GM12878 (cell line): ENCODE measurements around the gene PRR5.

ENCODE experiments used
- BCL11A ChIP-seq: IDR thresholded peaks from 2 replicates; pipeline ENCODE4 v1.6.1; 2011; ENCODE audit warnings: low read depth, low read length
- BRCA1 ChIP-seq: IDR thresholded peaks from 2 replicates; pipeline ENCODE4 v1.6.1; 2011; ENCODE audit warnings: low read depth, low read length, improper control_type of control experiment
- CEBPB ChIP-seq, 2 experiments: fragments of 150-350 bp in 1 of 2; IDR thresholded peaks; 2 replicates each; pipeline ENCODE4 v1.6.1; 2012 to 2014; ENCODE audit warnings: low read depth in 2 of 2, low read length in 2 of 2, borderline replicate concordance in 1 of 2, inconsistent platforms in 1 of 2
- ETV6 ChIP-seq, 2 experiments: fragments of 450-650 bp in 1 of 2; IDR thresholded peaks in 1 of 2; conservative IDR thresholded peaks in 1 of 2; 2 replicates each; pipeline ENCODE4 v1.6.1; 2014; ENCODE audit warnings: antibody characterized with exemption in 1 of 2, borderline replicate concordance in 1 of 2, low read depth in 1 of 2, mild to moderate bottlenecking in 1 of 2, moderate library complexity in 1 of 2
- MYB ChIP-seq: fragments of 150-350 bp; IDR thresholded peaks from 2 replicates; pipeline ENCODE4 v1.6.1; 2014; ENCODE audit warnings: mild to moderate bottlenecking, low read depth, low read length, borderline replicate concordance
- NR2C1 ChIP-seq: fragments of 450-650 bp; IDR thresholded peaks from 2 replicates; pipeline ENCODE4 v1.6.1; 2017; ENCODE audit warnings: antibody characterized with exemption, mild to moderate bottlenecking, moderate library complexity
- NRF1 ChIP-seq: conservative IDR thresholded peaks from 2 replicates; pipeline ENCODE4 v1.6.1; 2011; ENCODE audit warnings: mild to moderate bottlenecking, low read depth, low read length, improper control_type of control experiment
- POLR2A ChIP-seq: IDR thresholded peaks from 2 replicates; pipeline ENCODE4 v1.6.1; 2011; ENCODE audit warnings: low read depth, mild to moderate bottlenecking, low read length
- RFX5 ChIP-seq: IDR thresholded peaks from 2 replicates; pipeline ENCODE4 v1.6.1; 2011; ENCODE audit warnings: low read depth, low read length, improper control_type of control experiment
- TCF7 ChIP-seq: IDR thresholded peaks from 2 replicates; pipeline ENCODE4 v1.6.1; 2014; ENCODE audit warnings: antibody characterized with exemption, borderline replicate concordance
- ZNF274 ChIP-seq: IDR thresholded peaks from one replicate; pipeline ENCODE4 v1.8.0; 2011; ENCODE audit not compliant: insufficient read length, insufficient read depth
- TF ChIP-seq, protein P1 (sequence below): IDR thresholded peaks from 2 replicates; pipeline ENCODE4 v1.6.1; 2011; ENCODE audit warnings: low read depth, mild to moderate bottlenecking, low read length, moderate library complexity, borderline replicate concordance; ENCODE audit errors: extremely low read depth
- TF ChIP-seq, protein P2 (sequence below), 3 experiments: IDR thresholded peaks in 2 of 3; conservative IDR thresholded peaks in 1 of 3; 2 replicates each; pipeline ENCODE4 v1.5.1; 2011; ENCODE audit warnings: low read depth in 3 of 3, low read length in 3 of 3, mild to moderate bottlenecking in 3 of 3, control low read depth in 2 of 3, moderate library complexity in 2 of 3, inconsistent platforms in 1 of 3, mixed read lengths in 1 of 3; ENCODE audit not compliant: control insufficient read depth in 2 of 3, insufficient read depth in 1 of 3; ENCODE audit errors: extremely low read depth in 1 of 3
- TF ChIP-seq, protein P3 (sequence below): IDR thresholded peaks from 2 replicates; pipeline ENCODE4 v1.6.1; 2011; ENCODE audit warnings: borderline replicate concordance, low read depth, mild to moderate bottlenecking, moderate library complexity, mixed read lengths, low read length; ENCODE audit not compliant: insufficient read depth; ENCODE audit errors: extremely low read length

DNA sequence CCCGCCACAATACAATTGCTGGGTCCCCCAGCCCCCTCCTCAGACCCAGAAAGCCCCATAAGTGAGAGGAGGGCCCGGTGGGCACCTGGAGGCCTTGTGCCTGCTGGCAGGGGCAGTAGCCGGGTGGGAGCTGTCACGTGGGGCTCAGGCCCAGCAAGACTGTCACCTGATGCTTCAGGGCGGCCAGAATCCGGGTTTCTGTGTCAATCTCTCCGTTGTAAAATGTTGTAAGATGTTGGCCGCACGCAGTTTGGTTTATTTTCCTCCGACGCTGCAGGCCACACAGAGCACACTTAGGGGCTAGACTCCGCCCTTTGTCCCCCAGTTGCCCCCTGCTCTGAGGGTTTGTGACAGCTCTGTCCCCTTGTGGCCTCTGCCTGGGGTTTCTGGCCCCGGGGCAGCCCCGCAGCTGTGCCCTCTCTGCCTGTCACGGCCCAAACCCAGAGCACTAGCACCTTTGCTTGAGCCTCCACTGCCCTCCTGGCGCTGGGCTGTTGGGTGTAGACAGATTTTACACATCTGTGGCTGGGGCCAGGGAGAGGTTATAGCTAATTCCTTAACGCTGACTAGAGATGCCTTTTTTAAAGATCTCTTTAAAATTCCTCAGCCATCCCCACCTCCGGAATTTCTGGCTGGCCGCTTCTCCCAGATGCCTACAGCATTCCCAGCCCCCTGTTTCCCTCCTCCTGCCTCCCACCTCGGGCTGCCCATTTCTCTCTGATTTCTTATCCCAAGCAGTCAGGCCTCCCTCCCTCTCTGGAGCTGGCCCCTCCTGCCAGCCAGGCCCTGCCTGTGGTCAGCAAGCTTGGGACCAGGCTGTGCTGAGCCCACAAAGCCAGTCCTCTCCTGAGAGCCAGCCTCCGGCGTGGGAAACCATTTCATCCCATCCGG is 3.2 kb upstream of the PRR5 start:
- TF ChIP-seq BCL11A, result no peak
- TF ChIP-seq RFX5, result no peak
- TF ChIP-seq, protein P1, sequence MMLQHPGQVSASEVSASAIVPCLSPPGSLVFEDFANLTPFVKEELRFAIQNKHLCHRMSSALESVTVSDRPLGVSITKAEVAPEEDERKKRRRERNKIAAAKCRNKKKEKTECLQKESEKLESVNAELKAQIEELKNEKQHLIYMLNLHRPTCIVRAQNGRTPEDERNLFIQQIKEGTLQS, result no peak
- TF ChIP-seq ZNF274, result no peak
- TF ChIP-seq NR2C1, result no peak
- TF ChIP-seq, protein P2, sequence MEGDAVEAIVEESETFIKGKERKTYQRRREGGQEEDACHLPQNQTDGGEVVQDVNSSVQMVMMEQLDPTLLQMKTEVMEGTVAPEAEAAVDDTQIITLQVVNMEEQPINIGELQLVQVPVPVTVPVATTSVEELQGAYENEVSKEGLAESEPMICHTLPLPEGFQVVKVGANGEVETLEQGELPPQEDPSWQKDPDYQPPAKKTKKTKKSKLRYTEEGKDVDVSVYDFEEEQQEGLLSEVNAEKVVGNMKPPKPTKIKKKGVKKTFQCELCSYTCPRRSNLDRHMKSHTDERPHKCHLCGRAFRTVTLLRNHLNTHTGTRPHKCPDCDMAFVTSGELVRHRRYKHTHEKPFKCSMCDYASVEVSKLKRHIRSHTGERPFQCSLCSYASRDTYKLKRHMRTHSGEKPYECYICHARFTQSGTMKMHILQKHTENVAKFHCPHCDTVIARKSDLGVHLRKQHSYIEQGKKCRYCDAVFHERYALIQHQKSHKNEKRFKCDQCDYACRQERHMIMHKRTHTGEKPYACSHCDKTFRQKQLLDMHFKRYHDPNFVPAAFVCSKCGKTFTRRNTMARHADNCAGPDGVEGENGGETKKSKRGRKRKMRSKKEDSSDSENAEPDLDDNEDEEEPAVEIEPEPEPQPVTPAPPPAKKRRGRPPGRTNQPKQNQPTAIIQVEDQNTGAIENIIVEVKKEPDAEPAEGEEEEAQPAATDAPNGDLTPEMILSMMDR (IDR thresholded peaks at IDR 0.05 in 2 of 3, conservative IDR thresholded peaks at IDR 0.05 in 1 of 3; ENCODE audit: control insufficient read depth in 2 of 3, extremely low read depth in 1 of 3, insufficient read depth in 1 of 3, low read depth in 3 of 3, low read length in 3 of 3), result no peak
- TF ChIP-seq POLR2A, result no peak
- TF ChIP-seq NRF1, result no peak
- no peak for TF ChIP-seq MYB
- no peak for TF ChIP-seq ETV6 (conservative IDR thresholded peaks at IDR 0.05 in 1 of 2, IDR thresholded peaks at IDR 0.05 in 1 of 2; ENCODE audit: borderline replicate concordance in 1 of 2, low read depth in 1 of 2)
- TF ChIP-seq TCF7, result no peak
- TF ChIP-seq, protein P3, sequence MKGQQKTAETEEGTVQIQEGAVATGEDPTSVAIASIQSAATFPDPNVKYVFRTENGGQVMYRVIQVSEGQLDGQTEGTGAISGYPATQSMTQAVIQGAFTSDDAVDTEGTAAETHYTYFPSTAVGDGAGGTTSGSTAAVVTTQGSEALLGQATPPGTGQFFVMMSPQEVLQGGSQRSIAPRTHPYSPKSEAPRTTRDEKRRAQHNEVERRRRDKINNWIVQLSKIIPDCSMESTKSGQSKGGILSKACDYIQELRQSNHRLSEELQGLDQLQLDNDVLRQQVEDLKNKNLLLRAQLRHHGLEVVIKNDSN, result no peak
- no peak for TF ChIP-seq CEBPB (IDR thresholded peaks at IDR 0.05; ENCODE audit: borderline replicate concordance in 1 of 2, low read depth in 2 of 2, low read length in 2 of 2)
- no peak for TF ChIP-seq BRCA1
